ENCODE measurements around the gene PSAT1. TPM values are rescaled to one million over a fixed set of nuclear protein-coding genes. Genes with fewer than 3 reads are reported as not detected.

PSAT1 gene
- polyA plus RNA-seq, 1 donor from 2014 or later = 18.0 TPM

DNA sequence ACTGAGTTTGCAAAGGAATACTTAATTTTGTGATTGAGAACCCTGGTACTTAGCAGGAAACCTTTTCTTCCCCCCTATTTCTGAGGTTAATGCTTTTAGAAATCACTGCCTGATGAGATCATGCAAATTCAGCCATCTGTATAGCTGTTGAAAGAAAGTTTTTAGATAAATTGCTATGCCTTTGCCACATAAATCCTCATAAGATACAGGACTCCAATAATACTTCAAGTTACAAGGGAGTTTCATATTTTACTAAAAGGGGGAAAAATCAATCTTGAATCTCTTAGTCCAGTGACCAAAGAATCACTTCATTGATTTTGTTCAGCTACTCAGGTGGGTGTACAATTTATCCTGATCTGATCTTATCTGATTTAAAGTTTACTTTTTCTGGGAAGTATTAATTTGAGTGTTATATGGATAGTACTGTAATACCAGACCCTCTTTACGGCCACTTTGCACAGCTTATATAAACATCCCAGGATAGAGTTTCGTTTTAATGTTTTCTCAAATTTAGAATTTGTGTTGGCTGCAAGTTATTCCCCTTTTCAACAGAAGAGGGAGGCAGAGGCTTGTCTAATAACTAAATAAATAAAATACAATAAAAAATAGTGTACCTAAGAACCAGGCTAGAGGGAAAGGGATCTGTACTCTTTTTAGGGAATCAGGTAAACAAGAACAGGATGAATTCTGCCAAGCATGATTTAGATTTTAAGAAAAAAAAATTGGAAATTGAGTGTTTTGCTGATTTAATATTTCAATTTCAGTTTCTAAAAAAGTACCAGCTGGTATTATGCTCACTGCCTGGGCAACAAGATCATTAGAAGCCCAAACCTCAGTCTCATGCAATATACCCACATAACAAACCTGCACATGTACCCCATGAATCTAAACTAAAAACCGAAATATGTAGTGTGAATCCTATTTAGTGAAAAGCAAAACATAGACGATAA lies 69.1 kb downstream of the PSAT1 start:
- H3K4me2 ChIP-seq (ENCODE audit: low read length) = no peak overlapping the region
- no peaks in the 10 kb centered on the region for H3F3A ChIP-seq (ENCODE audit: insufficient read depth, low read length, poor library complexity, severe bottlenecking)

DNA sequence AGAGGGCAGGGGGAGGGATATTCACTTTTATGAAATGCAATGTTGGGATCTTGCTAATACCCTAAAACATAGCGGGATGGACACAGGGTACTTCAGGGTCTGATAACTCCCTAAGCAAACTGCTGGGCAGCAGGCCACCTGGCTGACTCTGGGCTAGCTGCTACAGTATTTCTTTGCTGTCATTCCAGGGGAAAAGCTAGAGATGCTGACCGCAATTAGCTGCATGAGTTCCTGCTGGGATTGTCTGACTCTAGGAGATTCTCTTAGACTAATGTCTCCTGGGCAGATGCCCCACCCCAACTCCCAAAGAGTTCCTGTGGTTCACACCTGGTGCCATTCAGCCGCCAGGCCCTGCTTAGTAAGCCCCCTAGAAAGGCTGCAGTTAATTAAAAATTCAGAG lies 69.9 kb downstream of the PSAT1 start:
- Histone ChIP-seq H2AFZ (ENCODE audit: low read depth, low read length) (no peak overlapping the region), H3K9ac (ENCODE audit: low read length) (no peak overlapping the region), H3K9me2 (ENCODE audit: insufficient read depth, low read length) (no peaks in the 10 kb centered on the region), H3K79me2 (replicated peaks; ENCODE audit: insufficient read depth, low read length) (no peaks in the 10 kb centered on the region), H3K36me3 (ENCODE audit: insufficient read depth, low read length) (no peaks in the 10 kb centered on the region), H3K9me3 (ENCODE audit: low read length) (no peaks in the 10 kb centered on the region), H3K27ac (ENCODE audit: low read length) (no peak overlapping the region), H3K27me3 (ENCODE audit: insufficient read depth, low read depth, low read length) (no peaks in the 10 kb centered on the region), H3K4me3 (ENCODE audit: low read length) (no peak overlapping the region), H3F3A (ENCODE audit: insufficient read depth, low read length, poor library complexity, severe bottlenecking) (no peaks in the 10 kb centered on the region), H4K20me1 (ENCODE audit: insufficient read depth) (no peaks in the 10 kb centered on the region), H3K4me2 (ENCODE audit: low read length) (no peak overlapping the region)
- TF ChIP-seq TAF1 (IDR thresholded peaks at IDR 0.05; ENCODE audit: low read depth) (no peak), EP300 (conservative IDR thresholded peaks at IDR 0.05; ENCODE audit: poor library complexity, severe bottlenecking) (no peak), CTCF (IDR thresholded peaks at IDR 0.05; ENCODE audit: poor library complexity, severe bottlenecking) (no peak), POLR2AphosphoS5 (IDR thresholded peaks at IDR 0.05) (no peak), REST (IDR thresholded peaks at IDR 0.05; ENCODE audit: borderline replicate concordance) (no peak), RAD21 (conservative IDR thresholded peaks at IDR 0.05) (no peak), SMC3 (conservative IDR thresholded peaks at IDR 0.05; ENCODE audit: poor library complexity) (no peak), EZH2 (IDR thresholded peaks at IDR 0.05; ENCODE audit: borderline replicate concordance, insufficient read depth, low read length, poor library complexity, severe bottlenecking) (no peak)

More for the DNA sequence above, 69.1 kb downstream of the PSAT1 start:
- Histone ChIP-seq H3K4me3 (ENCODE audit: low read length) (no peak overlapping the region), H3K9me3 (ENCODE audit: low read length) (no peaks in the 10 kb centered on the region), H3K27me3 (ENCODE audit: insufficient read depth, low read depth, low read length) (no peaks in the 10 kb centered on the region), H3K9ac (ENCODE audit: low read length) (no peak overlapping the region), H3K9me2 (ENCODE audit: insufficient read depth, low read length) (no peaks in the 10 kb centered on the region), H3K36me3 (ENCODE audit: insufficient read depth, low read length) (no peaks in the 10 kb centered on the region), H4K20me1 (ENCODE audit: insufficient read depth) (no peaks in the 10 kb centered on the region), H3K27ac (ENCODE audit: low read length) (no peak overlapping the region), H2AFZ (ENCODE audit: low read depth, low read length) (no peak overlapping the region), H3K79me2 (replicated peaks; ENCODE audit: insufficient read depth, low read length) (no peaks in the 10 kb centered on the region)
- TF ChIP-seq POLR2AphosphoS5 (IDR thresholded peaks at IDR 0.05) (no peak), RAD21 (conservative IDR thresholded peaks at IDR 0.05) (peak; percentile 85), EZH2 (IDR thresholded peaks at IDR 0.05; ENCODE audit: borderline replicate concordance, insufficient read depth, low read length, poor library complexity, severe bottlenecking) (no peak), SMC3 (conservative IDR thresholded peaks at IDR 0.05; ENCODE audit: poor library complexity) (peak; percentile 80), MXI1 (conservative IDR thresholded peaks at IDR 0.05; ENCODE audit: poor library complexity, severe bottlenecking) (no peak), CTCF (IDR thresholded peaks at IDR 0.05; ENCODE audit: poor library complexity, severe bottlenecking) (peak; percentile 80)
